ENCODE measurements around the gene ACADVL. TPM values are rescaled to one million over a fixed set of nuclear protein-coding genes. Genes with fewer than 3 reads are reported as not detected.

The ACADVL gene
- total RNA-seq, 1 experiment from 2014 or later: 305 TPM

DNA sequence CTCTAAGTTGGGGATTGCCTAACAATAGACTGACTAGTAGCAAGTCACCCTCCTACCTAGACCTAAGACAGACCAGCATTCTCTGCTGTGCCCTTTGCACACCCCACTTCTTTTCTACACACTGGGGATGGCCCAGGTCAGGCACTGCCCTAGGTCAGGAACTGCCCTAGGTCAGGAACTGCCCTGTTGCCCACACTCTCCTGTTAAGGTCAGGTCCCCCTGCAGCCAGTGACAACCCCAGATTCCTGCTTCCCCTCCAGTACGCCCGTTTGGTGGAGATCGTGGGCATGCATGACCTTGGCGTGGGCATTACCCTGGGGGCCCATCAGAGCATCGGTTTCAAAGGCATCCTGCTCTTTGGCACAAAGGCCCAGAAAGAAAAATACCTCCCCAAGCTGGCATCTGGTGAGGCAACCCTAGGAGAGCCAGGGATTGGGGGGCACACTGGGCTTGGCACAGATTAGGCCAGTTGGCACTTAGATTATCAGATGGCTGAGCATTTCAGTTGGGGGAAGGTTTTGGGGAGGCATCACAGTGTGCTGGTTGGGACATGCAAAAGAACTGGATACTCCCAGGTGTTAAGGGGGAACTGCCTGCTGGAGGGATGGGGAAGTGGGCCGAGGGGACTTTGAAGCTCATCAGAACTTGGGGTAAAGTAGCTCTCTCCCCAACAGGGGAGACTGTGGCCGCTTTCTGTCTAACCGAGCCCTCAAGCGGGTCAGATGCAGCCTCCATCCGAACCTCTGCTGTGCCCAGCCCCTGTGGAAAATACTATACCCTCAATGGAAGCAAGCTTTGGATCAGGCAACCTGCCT, 1.7 kb downstream of the ACADVL start:
- ChIA-PET POLR2A (no interaction called here), CTCF (interaction anchor here (0.5 to 1.2 kb wide), 5 partner anchors 16 to 176 kb away, joined by 3 to 12 read pairs (median 4); no protein-coding TSS in a partner anchor)
- in situ Hi-C loops (cut with HindIII; ENCODE audit: low pct_unique_long_range_greater_than_20kb, low sequenced_read_pairs): no loop called here
- DNase-seq (ENCODE audit: low read depth, low spot score) (no peak), ATAC-seq (no peak)
- H3K4me1 ChIP-seq (ENCODE audit: control insufficient read depth, insufficient read depth, low read length): peaks cover 69% of the 10 kb centered on the region
- peaks cover 5% of the 10 kb centered on the region; the same call in 1 of the 2 replicates for H3K36me3 ChIP-seq (ENCODE audit: control insufficient read depth, insufficient read depth, low read length)
- no peaks in the 10 kb centered on the region for H3K27me3 ChIP-seq (ENCODE audit: control insufficient read depth, insufficient read depth, low read length)
- H3K9me3 ChIP-seq (ENCODE audit: control insufficient read depth, insufficient read depth, low read depth, low read length): no peaks in the 10 kb centered on the region
- peak overlapping the region; percentile 95 for H3K27ac ChIP-seq (ENCODE audit: low read length)
- H3K4me3 ChIP-seq (ENCODE audit: low read depth in 2 of 2, low read length in 2 of 2): peak overlapping the region; percentile 73 to 78; a peak in 3 of 4 replicates
- TSS peak; percentile 29 for BruUV-seq (replicated peaks)
- intact Hi-C loops (cut with micrococcal nuclease; ENCODE audit: unreplicated experiment): no loop called here
- TF ChIP-seq, protein P1, sequence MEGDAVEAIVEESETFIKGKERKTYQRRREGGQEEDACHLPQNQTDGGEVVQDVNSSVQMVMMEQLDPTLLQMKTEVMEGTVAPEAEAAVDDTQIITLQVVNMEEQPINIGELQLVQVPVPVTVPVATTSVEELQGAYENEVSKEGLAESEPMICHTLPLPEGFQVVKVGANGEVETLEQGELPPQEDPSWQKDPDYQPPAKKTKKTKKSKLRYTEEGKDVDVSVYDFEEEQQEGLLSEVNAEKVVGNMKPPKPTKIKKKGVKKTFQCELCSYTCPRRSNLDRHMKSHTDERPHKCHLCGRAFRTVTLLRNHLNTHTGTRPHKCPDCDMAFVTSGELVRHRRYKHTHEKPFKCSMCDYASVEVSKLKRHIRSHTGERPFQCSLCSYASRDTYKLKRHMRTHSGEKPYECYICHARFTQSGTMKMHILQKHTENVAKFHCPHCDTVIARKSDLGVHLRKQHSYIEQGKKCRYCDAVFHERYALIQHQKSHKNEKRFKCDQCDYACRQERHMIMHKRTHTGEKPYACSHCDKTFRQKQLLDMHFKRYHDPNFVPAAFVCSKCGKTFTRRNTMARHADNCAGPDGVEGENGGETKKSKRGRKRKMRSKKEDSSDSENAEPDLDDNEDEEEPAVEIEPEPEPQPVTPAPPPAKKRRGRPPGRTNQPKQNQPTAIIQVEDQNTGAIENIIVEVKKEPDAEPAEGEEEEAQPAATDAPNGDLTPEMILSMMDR (IDR thresholded peaks at IDR 0.05): no peak
- TF ChIP-seq POLR2AphosphoS5 (IDR thresholded peaks at IDR 0.05; ENCODE audit: low read depth, low read length) (peak; percentile 36; the same call in 1 of the 2 replicates), SIN3A (IDR thresholded peaks at IDR 0.05; ENCODE audit: borderline replicate concordance, insufficient read depth, low read depth, low read length) (peak; percentile 47; the same call in 1 of the 2 replicates)

DNA sequence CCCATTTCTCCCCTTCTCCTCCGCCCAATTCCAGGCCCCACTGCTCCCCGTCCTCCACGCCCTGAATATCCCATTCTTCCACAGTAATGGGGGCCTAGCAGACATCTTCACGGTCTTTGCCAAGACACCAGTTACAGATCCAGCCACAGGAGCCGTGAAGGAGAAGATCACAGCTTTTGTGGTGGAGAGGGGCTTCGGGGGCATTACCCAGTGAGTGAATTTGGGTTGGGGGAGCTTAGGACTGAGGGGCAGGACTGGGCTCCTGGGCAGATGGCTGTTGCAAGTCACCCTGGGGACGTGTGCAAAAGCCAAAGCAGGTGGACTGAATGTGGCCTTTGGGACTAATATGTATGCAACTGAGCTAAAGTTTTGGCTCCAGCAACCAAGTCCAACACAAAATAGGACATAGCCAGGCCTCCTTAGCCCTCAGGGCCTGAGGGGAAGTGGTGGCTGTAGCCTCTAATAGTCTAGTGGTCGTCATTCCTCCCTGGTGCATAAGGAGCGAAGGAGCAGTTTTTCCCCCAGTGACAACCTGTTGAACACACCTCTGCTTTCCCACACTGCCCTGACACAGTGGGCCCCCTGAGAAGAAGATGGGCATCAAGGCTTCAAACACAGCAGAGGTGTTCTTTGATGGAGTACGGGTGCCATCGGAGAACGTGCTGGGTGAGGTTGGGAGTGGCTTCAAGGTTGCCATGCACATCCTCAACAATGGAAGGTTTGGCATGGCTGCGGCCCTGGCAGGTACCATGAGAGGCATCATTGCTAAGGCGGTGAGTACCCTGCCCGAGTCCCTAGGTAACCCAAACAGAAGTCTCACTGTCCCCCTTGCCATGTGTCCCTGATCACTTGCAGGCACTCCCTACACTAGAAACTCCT, 2.6 kb downstream of the ACADVL start:
- no peaks in the 10 kb centered on the region for H3K27me3 ChIP-seq (ENCODE audit: control insufficient read depth, insufficient read depth, low read length)
- ChIA-PET CTCF (interaction anchor here (0.5 kb wide), 2 partner anchors 104 to 410 kb away, joined by 3 to 12 read pairs; no protein-coding TSS in a partner anchor), POLR2A (interaction anchor here (0.5 kb wide), 1 partner anchor 83 kb away, joined by 5 read pairs; no protein-coding TSS in a partner anchor)
- no peak for ATAC-seq
- TF ChIP-seq, protein P1 (IDR thresholded peaks at IDR 0.05): no peak
- TF ChIP-seq POLR2AphosphoS5 (IDR thresholded peaks at IDR 0.05; ENCODE audit: low read depth, low read length): peak; percentile 65
- no peak for TF ChIP-seq TCF7L2 (IDR thresholded peaks at IDR 0.05; ENCODE audit: low read depth, low read length)
- peak; percentile 9; the same call in 1 of the 2 replicates for TF ChIP-seq SIN3A (IDR thresholded peaks at IDR 0.05; ENCODE audit: borderline replicate concordance, insufficient read depth, low read depth, low read length)
- in situ Hi-C loops (cut with HindIII; ENCODE audit: low pct_unique_long_range_greater_than_20kb, low sequenced_read_pairs): no loop called here
- peaks cover 65% of the 10 kb centered on the region for H3K4me1 ChIP-seq (ENCODE audit: control insufficient read depth, insufficient read depth, low read length)
- no peak for DNase-seq (ENCODE audit: low read depth, low spot score)
- intact Hi-C loops (cut with micrococcal nuclease; ENCODE audit: unreplicated experiment): no loop called here
- BruUV-seq (replicated peaks): TSS peak; percentile 74
- H3K36me3 ChIP-seq (ENCODE audit: control insufficient read depth, insufficient read depth, low read length): peaks cover 5% of the 10 kb centered on the region; the same call in 1 of the 2 replicates
- H3K4me3 ChIP-seq (ENCODE audit: low read depth in 2 of 2, low read length in 2 of 2): no peak overlapping the region
- H3K27ac ChIP-seq (ENCODE audit: low read length): peak overlapping the region; percentile 95; the same call in 1 of the 2 replicates
- H3K9me3 ChIP-seq (ENCODE audit: control insufficient read depth, insufficient read depth, low read depth, low read length): no peaks in the 10 kb centered on the region
